ENCODE results near the gene HDAC9.

Gene HDAC9

GRCh38 chr7:18770154-18770811, 274.7 kb downstream of the HDAC9 start (continued):
- TF ChIP-seq ZBTB26 (tag by site-specific recombination; optimal IDR thresholded peaks at IDR 0.05) (no peak), ZNF280D (tag by site-specific recombination; IDR thresholded peaks at IDR 0.05) (no peak), ZNF146 (tag by site-specific recombination; IDR thresholded peaks at IDR 0.05) (no peak), ZNF777 (tag by site-specific recombination; IDR thresholded peaks at IDR 0.05; ENCODE audit: borderline replicate concordance) (no peak), ZNF560 (tag by site-specific recombination; IDR thresholded peaks at IDR 0.05; ENCODE audit: borderline replicate concordance) (no peak)
- TF ChIP-seq, protein P1, sequence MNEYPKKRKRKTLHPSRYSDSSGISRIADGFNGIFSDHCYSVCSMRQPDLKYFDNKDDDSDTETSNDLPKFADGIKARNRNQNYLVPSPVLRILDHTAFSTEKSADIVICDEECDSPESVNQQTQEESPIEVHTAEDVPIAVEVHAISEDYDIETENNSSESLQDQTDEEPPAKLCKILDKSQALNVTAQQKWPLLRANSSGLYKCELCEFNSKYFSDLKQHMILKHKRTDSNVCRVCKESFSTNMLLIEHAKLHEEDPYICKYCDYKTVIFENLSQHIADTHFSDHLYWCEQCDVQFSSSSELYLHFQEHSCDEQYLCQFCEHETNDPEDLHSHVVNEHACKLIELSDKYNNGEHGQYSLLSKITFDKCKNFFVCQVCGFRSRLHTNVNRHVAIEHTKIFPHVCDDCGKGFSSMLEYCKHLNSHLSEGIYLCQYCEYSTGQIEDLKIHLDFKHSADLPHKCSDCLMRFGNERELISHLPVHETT (tag by site-specific recombination; IDR thresholded peaks at IDR 0.05): no peak
- TF ChIP-seq, protein P2, sequence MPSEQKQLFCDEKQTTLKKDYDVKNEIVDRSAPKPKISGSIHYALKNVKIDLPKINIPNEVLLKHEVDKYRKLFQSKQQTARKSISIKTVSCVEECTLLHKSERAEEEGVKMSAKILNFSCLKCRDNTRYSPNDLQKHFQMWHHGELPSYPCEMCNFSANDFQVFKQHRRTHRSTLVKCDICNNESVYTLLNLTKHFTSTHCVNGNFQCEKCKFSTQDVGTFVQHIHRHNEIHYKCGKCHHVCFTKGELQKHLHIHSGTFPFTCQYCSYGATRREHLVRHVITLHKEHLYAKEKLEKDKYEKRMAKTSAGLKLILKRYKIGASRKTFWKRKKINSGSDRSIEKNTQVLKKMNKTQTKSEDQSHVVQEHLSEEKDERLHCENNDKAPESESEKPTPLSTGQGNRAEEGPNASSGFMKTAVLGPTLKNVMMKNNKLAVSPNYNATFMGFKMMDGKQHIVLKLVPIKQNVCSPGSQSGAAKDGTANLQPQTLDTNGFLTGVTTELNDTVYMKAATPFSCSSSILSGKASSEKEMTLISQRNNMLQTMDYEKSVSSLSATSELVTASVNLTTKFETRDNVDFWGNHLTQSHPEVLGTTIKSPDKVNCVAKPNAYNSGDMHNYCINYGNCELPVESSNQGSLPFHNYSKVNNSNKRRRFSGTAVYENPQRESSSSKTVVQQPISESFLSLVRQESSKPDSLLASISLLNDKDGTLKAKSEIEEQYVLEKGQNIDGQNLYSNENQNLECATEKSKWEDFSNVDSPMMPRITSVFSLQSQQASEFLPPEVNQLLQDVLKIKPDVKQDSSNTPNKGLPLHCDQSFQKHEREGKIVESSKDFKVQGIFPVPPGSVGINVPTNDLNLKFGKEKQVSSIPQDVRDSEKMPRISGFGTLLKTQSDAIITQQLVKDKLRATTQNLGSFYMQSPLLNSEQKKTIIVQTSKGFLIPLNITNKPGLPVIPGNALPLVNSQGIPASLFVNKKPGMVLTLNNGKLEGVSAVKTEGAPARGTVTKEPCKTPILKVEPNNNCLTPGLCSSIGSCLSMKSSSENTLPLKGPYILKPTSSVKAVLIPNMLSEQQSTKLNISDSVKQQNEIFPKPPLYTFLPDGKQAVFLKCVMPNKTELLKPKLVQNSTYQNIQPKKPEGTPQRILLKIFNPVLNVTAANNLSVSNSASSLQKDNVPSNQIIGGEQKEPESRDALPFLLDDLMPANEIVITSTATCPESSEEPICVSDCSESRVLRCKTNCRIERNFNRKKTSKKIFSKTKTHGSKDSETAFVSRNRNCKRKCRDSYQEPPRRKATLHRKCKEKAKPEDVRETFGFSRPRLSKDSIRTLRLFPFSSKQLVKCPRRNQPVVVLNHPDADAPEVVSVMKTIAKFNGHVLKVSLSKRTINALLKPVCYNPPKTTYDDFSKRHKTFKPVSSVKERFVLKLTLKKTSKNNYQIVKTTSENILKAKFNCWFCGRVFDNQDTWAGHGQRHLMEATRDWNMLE (tag by site-specific recombination; conservative IDR thresholded peaks at IDR 0.05; ENCODE audit: low read depth): no peak

- Histone ChIP-seq H3K9me3 (ENCODE audit: control insufficient read depth, insufficient read depth, low read depth, low read length) (no peaks in the 10 kb centered on the region), H3K4me1 (ENCODE audit: control insufficient read depth, insufficient read depth, low read length) (peaks cover 5% of the 10 kb centered on the region; the same call in 1 of the 2 replicates), H3K27ac (ENCODE audit: extremely low read depth, low read depth, low read length) (no peak overlapping the region), H3K4me3 (ENCODE audit: low read depth, low read length) (no peak overlapping the region), H3K36me3 (ENCODE audit: control insufficient read depth in 2 of 2, insufficient read depth in 1 of 2, low read length in 2 of 2) (no peaks in the 10 kb centered on the region)
- POLR2A ChIA-PET: no interaction called here
- no peak for TF ChIP-seq BCL6B (tag by site-specific recombination; IDR thresholded peaks at IDR 0.05)
- TF ChIP-seq PRDM1 (tag by site-specific recombination; IDR thresholded peaks at IDR 0.05): no peak
- no peak for TF ChIP-seq ZNF2 (tag by site-specific recombination; IDR thresholded peaks at IDR 0.05)
- no peak for TF ChIP-seq PBX3 (CRISPR knock-in tag; IDR thresholded peaks at IDR 0.05)
- no peak for TF ChIP-seq ZNF114 (tag by site-specific recombination; IDR thresholded peaks at IDR 0.05)
- TF ChIP-seq ZNF658 (tag by site-specific recombination; IDR thresholded peaks at IDR 0.05): no peak
- TF ChIP-seq GLI2 (tag by site-specific recombination; IDR thresholded peaks at IDR 0.05; ENCODE audit: borderline replicate concordance, low read depth): no peak
- no peak for TF ChIP-seq KLF10 (tag by site-specific recombination; IDR thresholded peaks at IDR 0.05)
- TF ChIP-seq ZBTB7A (tag by site-specific recombination; IDR thresholded peaks at IDR 0.05; ENCODE audit: low read depth): no peak
- CTCF ChIA-PET: no interaction called here
These were observed 275.3 kb downstream of the HDAC9 start for GRCh38 chr7:18770822-18771221.
